ENCODE measurements around the gene PLG. TPM values are rescaled to one million over a fixed set of nuclear protein-coding genes. Genes with fewer than 3 reads are reported as not detected.
"Not testable (repeated sequence)": the region's sequence is repeated elsewhere in the genome, so short reads cannot be mapped to it uniquely, and the experiment has no call there.

PLG gene
- total RNA-seq, 4 donors from 2014 or later, result not detected

GRCh38 chr6:160799801-160800506, 97.9 kb downstream of the PLG start:
- Histone ChIP-seq H3K27me3 (no peaks in the 10 kb centered on the region), H3K36me3 (no peaks in the 10 kb centered on the region), H3K4me3 (no peak overlapping the region), H3K27ac (no peak overlapping the region), H3K4me1 (no peaks in the 10 kb centered on the region), H3K9me3 (peaks cover 0 to 3% of the 10 kb centered on the region in 2 donors)
- no peak for DNase-seq
- in situ Hi-C loops (cut with MboI; ENCODE audit: low pct_ligation_motif_present in 1 of 4, low pct_unique_long_range_greater_than_20kb in 1 of 4, low sequenced_read_pairs in 3 of 4) (no loop called here), intact Hi-C loops (cut with DNase I; ENCODE audit: low total_unique reads) (no loop called here)
- no peak for TF ChIP-seq CTCF (IDR thresholded peaks at IDR 0.05)
- TF ChIP-seq POLR2AphosphoS5 (IDR thresholded peaks at IDR 0.05), result no peak
- no peak for TF ChIP-seq EP300 (IDR thresholded peaks at IDR 0.05; ENCODE audit: low read depth)
- TF ChIP-seq POLR2A (IDR thresholded peaks at IDR 0.05), result no peak

GRCh38 chr6:160801418-160801817, 99.4 kb downstream of the PLG start:
- H3K9me3 ChIP-seq, result peaks cover 0 to 3% of the 10 kb centered on the region in 2 donors
- H3K4me3 ChIP-seq, result no peak overlapping the region
- whole genome bisulfite sequencing, 2 donors (ENCODE audit: low coverage in 1 of 2), result 40 to 75% methylated on average over 1 of the region's 1 CpG
- TF ChIP-seq EP300 (IDR thresholded peaks at IDR 0.05; ENCODE audit: low read depth) (no peak), POLR2AphosphoS5 (IDR thresholded peaks at IDR 0.05) (no peak), CTCF (IDR thresholded peaks at IDR 0.05) (no peak), POLR2A (IDR thresholded peaks at IDR 0.05) (no peak)
- no peaks in the 10 kb centered on the region for H3K36me3 ChIP-seq
- in situ Hi-C loops (cut with MboI; ENCODE audit: low pct_ligation_motif_present in 1 of 4, low pct_unique_long_range_greater_than_20kb in 1 of 4, low sequenced_read_pairs in 3 of 4), result no loop called here
- no peaks in the 10 kb centered on the region for H3K27me3 ChIP-seq
- no peaks in the 10 kb centered on the region for H3K4me1 ChIP-seq
- H3K27ac ChIP-seq, result no peak overlapping the region
- DNase-seq, result no peak
- intact Hi-C loops (cut with DNase I; ENCODE audit: low total_unique reads), result no loop called here

- in situ Hi-C loops (cut with MboI; ENCODE audit: low pct_ligation_motif_present in 1 of 4, low pct_unique_long_range_greater_than_20kb in 1 of 4, low sequenced_read_pairs in 3 of 4); H3K27me3 ChIP-seq; DNase-seq; intact Hi-C loops (cut with DNase I; ENCODE audit: low total_unique reads); H3K27ac ChIP-seq; H3K36me3 ChIP-seq; H3K9me3 ChIP-seq; H3K4me1 ChIP-seq; H3K4me3 ChIP-seq: not testable (repeated sequence)
- 77 to 83% methylated on average over 3 of the region's 3 CpGs for WGBS, 2 donors (ENCODE audit: low coverage in 1 of 2)
These were observed 100.0 kb downstream of the PLG start for GRCh38 chr6:160802049-160802448.

Other genes starting within 250 kb of the PLG start
- gene LPA, start 38.0 kb upstream of the PLG start, total RNA-seq, result under 1 TPM in 2 of 4 donors, not detected in 2; 0.48 to 0.55 TPM

Data from transverse colon (tissue), 4 donors.